Measurements from ENCODE around the gene HDAC4.

GRCh38 chr2:239139566-239139965 is 261.3 kb downstream of the HDAC4 start:
- no peak for TF ChIP-seq CTCF (IDR thresholded peaks at IDR 0.05)
- no peak for TF ChIP-seq POLR2A (IDR thresholded peaks at IDR 0.05)

All from testis (tissue), 2 donors.